ENCODE measurements around the gene KPNA2.

DNA sequence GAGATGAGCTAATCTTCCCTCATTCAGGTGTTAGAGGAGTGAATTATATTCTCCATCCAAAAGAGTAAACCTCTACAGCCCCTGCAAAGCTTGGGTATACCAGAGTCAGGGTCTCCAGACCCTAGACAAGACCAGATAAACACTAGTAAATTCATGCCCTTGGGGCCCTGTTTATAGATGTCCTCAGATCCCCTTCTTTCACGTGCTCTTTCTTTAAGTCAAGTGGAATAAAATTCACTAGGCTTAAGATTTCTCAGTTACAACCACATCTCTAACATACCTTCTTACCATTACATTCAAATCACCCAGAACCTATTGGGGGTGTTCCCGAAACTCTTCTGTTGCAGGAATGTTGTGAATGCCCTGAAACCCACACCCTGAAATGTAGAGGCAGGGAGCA, 37.1 kb upstream of the KPNA2 start:
- TF ChIP-seq, protein P1, sequence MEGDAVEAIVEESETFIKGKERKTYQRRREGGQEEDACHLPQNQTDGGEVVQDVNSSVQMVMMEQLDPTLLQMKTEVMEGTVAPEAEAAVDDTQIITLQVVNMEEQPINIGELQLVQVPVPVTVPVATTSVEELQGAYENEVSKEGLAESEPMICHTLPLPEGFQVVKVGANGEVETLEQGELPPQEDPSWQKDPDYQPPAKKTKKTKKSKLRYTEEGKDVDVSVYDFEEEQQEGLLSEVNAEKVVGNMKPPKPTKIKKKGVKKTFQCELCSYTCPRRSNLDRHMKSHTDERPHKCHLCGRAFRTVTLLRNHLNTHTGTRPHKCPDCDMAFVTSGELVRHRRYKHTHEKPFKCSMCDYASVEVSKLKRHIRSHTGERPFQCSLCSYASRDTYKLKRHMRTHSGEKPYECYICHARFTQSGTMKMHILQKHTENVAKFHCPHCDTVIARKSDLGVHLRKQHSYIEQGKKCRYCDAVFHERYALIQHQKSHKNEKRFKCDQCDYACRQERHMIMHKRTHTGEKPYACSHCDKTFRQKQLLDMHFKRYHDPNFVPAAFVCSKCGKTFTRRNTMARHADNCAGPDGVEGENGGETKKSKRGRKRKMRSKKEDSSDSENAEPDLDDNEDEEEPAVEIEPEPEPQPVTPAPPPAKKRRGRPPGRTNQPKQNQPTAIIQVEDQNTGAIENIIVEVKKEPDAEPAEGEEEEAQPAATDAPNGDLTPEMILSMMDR (IDR thresholded peaks at IDR 0.05; ENCODE audit: borderline replicate concordance, extremely low read depth, low read length, poor library complexity, severe bottlenecking), result no peak
- no peak for TF ChIP-seq EZH2 (IDR thresholded peaks at IDR 0.05; ENCODE audit: borderline replicate concordance, low read depth, low read length, severe bottlenecking)
